ENCODE results near the gene LGALS8. TPM values are rescaled to one million over a fixed set of nuclear protein-coding genes. Genes with fewer than 3 reads are reported as not detected.
A peak's percentile ranks its signal among the peaks of the same experiment; 100 is the strongest.

The LGALS8 gene
- total RNA-seq, 4 donors from 2014 or later, result 62.0 to 93.3 (median 76.8) TPM

DNA sequence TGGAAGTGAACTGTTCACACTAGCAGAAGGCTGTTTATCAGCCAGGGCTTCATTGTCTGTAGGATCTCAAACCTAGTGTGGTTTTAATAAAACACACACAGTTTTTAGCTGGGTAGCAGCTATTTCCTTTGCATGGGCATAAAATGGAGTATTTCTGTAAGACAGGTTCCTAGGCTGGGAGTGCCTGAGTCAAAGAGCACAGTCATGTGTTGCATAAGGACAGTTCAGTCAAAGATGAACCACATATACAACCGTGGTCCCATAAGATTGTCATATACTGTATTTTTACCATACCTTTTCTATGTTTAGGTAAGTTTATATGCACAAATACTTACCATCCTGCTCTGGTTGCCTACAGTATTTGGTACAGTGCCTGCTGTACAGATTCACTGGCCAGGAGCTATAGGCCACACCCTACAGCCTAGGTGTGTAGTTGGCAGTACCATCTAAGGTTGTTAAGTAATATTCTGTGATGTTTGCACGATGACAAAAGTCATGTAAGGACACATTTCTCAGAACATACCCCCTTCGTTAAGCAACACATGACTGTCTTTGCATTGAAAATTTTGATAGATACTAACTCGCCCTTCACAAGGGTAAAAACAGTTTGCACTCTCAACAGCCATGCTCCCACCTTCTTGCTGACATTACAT is 17.2 kb downstream of the LGALS8 start:
- H3K4me1 ChIP-seq, result no peaks in the 10 kb centered on the region
- no peaks in the 10 kb centered on the region for H3K9me3 ChIP-seq
- H3K4me3 ChIP-seq, result no peak overlapping the region
- WGBS, 2 donors, result 93 to 96% methylated on average over 4 of the region's 4 CpGs
- no peak overlapping the region for H3K27ac ChIP-seq
- H3K27me3 ChIP-seq, result no peaks in the 10 kb centered on the region
- TF ChIP-seq, protein P1, sequence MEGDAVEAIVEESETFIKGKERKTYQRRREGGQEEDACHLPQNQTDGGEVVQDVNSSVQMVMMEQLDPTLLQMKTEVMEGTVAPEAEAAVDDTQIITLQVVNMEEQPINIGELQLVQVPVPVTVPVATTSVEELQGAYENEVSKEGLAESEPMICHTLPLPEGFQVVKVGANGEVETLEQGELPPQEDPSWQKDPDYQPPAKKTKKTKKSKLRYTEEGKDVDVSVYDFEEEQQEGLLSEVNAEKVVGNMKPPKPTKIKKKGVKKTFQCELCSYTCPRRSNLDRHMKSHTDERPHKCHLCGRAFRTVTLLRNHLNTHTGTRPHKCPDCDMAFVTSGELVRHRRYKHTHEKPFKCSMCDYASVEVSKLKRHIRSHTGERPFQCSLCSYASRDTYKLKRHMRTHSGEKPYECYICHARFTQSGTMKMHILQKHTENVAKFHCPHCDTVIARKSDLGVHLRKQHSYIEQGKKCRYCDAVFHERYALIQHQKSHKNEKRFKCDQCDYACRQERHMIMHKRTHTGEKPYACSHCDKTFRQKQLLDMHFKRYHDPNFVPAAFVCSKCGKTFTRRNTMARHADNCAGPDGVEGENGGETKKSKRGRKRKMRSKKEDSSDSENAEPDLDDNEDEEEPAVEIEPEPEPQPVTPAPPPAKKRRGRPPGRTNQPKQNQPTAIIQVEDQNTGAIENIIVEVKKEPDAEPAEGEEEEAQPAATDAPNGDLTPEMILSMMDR (IDR thresholded peaks at IDR 0.05), result no peak
- DNase-seq (ENCODE audit: low spot score in 2 of 2), result no peak
- peaks cover 3 to 99% (median 4%) of the 10 kb centered on the region in 3 donors for H3K36me3 ChIP-seq

DNA sequence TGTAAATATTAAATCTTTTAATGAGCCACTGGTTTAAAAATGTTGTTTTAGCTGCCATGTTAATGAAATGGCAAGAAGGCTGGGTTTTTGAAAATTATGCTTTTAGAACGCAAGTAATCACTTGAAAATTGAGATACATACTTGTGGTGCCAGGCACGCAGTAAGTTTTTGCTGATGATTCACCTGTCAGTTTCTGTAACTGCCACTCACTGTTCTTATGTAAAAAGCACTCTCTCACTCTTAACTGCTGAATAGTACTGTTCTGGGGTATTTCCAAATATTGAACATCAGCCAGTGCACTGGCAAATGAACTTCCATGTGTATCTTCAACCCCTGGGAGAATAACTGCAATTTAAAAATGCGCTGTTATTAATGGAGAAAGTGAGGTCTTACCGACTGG is 17.9 kb downstream of the LGALS8 start:
- H3K9me3 ChIP-seq, result no peaks in the 10 kb centered on the region
- no peaks in the 10 kb centered on the region for H3K4me1 ChIP-seq
- TF ChIP-seq POLR2A (IDR thresholded peaks at IDR 0.05) (no peak), EP300 (IDR thresholded peaks at IDR 0.05) (no peak)
- TF ChIP-seq, protein P1 (IDR thresholded peaks at IDR 0.05), result no peak
- no peak for DNase-seq (ENCODE audit: low spot score in 2 of 2)
- H3K36me3 ChIP-seq, result peaks cover 3 to 100% (median 4%) of the 10 kb centered on the region in 3 donors
- H3K27me3 ChIP-seq, result no peaks in the 10 kb centered on the region
- no peak overlapping the region for H3K27ac ChIP-seq
- 95% methylated on average over 4 of the region's 4 CpGs for whole genome bisulfite sequencing, 2 donors
- no peak overlapping the region for H3K4me3 ChIP-seq

DNA sequence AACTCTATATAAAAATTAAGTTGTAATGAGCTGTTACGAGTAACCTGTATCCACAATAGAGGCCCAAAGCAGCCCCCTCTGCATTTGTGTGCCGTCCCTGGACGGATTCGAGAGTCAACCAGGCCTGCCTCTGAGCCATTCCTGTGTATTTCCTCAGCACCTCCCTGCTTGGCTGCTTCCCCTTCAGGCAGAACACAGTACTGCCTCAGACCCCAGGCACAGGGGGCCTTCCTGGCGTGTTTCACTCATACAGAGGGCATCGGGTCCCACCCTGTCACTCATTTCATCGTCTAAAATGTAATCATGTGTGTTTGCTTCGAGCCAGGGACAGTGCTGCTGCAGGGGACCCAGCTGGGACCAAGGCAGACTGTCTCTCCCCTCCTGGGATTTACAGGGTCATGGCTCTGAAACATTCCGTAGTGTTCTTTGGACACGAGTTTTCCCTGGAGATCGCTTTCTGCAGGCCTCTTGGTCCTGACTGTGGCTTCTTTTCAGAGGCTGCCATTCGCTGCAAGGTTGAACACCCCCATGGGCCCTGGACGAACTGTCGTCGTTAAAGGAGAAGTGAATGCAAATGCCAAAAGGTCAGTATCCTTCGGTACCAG is 19.4 kb downstream of the LGALS8 start:
- Histone ChIP-seq H3K27me3 (no peaks in the 10 kb centered on the region), H3K27ac (no peak overlapping the region), H3K9me3 (no peaks in the 10 kb centered on the region), H3K4me1 (no peaks in the 10 kb centered on the region), H3K36me3 (peaks cover 3 to 100% (median 4%) of the 10 kb centered on the region in 3 donors), H3K4me3 (no peak overlapping the region)
- DNase-seq (ENCODE audit: low spot score in 2 of 2), result no peak
- TF ChIP-seq, protein P1 (IDR thresholded peaks at IDR 0.05), result peak in 1 of 5 experiments; percentile 16
- no peak for TF ChIP-seq EP300 (IDR thresholded peaks at IDR 0.05)
- WGBS, 2 donors, result 67 to 79% methylated on average over 16 of the region's 16 CpGs

DNA sequence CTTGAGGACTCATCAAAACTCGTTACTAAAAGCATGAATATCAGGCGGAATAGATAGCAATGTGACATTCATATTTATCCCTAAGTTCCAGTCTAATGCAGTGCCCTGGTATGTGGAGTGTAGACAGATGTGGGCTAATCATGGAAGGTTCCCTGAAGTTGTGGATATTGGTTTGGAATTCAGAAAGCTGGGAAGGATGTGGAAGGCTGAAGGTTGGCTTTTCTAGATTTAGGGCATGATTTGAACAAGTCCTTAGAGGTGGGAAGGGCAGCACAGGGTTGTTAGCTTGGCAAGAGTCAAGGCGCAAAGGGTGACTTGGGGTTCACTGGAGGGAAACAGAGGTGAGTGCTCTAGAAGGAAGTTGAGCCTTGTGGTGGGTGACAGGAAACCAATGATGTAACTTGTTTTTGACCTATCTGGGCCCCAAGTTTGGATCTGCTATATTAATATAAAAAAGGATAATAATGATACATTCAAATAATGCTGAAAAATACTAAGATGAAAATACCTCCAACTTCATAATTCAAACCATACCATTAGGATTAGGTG is 21.9 kb downstream of the LGALS8 start:
- no peak for DNase-seq (ENCODE audit: low spot score in 2 of 2)
- H3K36me3 ChIP-seq, result peaks cover 0 to 100% (median 7%) of the 10 kb centered on the region in 3 donors

More for the DNA sequence above, 21.9 kb downstream of the LGALS8 start:
- Histone ChIP-seq H3K27me3 (no peaks in the 10 kb centered on the region), H3K9me3 (no peaks in the 10 kb centered on the region), H3K27ac (no peak overlapping the region), H3K4me3 (no peak overlapping the region), H3K4me1 (no peaks in the 10 kb centered on the region)
- TF ChIP-seq, protein P1 (IDR thresholded peaks at IDR 0.05), result no peak
- TF ChIP-seq EP300 (IDR thresholded peaks at IDR 0.05), result no peak
- TF ChIP-seq POLR2A (IDR thresholded peaks at IDR 0.05), result no peak
- WGBS, 2 donors, result 61 to 75% methylated on average over 3 of the region's 3 CpGs
